RWPE2 (cell line): ENCODE results near the gene PLXND1.

Experiments used
- ATAC-seq: fragments of 200-7000 bp; cut with Tn5 transposase; 3 replicates; pipeline ENCODE4 v1.9.1; 2021; ENCODE audit warnings: low read depth
- DNase-seq: peaks from one replicate; pipeline ENCODE4 v3.0.0-alpha.2; 2020; ENCODE audit warnings: low spot score
- H3K27ac ChIP-seq: fragments of 450-650 bp; 2 replicates; pipeline ENCODE4 v1.5.1; 2017; ENCODE audit warnings: mild to moderate bottlenecking; ENCODE audit not compliant: poor library complexity, severe bottlenecking
- H3K27me3 ChIP-seq: fragments of 250-450 bp; sonication (Bioruptor Pico); 2 replicates; pipeline ENCODE4 v1.5.1; 2021; ENCODE audit warnings: mild to moderate bottlenecking, moderate library complexity; ENCODE audit not compliant: insufficient read depth, poor library complexity, severe bottlenecking
- H3K36me3 ChIP-seq: fragments of 250-450 bp; sonication (Bioruptor Pico); 2 replicates; pipeline ENCODE4 v1.5.1; 2020; ENCODE audit warnings: low read depth, mild to moderate bottlenecking, moderate library complexity
- H3K4me1 ChIP-seq: fragments of 250-450 bp; sonication (Bioruptor Pico); 2 replicates; pipeline ENCODE4 v1.5.1; 2021; ENCODE audit warnings: mild to moderate bottlenecking, moderate library complexity; ENCODE audit not compliant: insufficient read depth, poor library complexity, severe bottlenecking
- H3K4me3 ChIP-seq: fragments of 250-450 bp; sonication (Bioruptor Pico); 2 replicates; pipeline ENCODE4 v1.5.1; 2021; ENCODE audit warnings: mild to moderate bottlenecking, moderate library complexity; ENCODE audit not compliant: severe bottlenecking
- H3K9me3 ChIP-seq: fragments of 250-450 bp; sonication (Bioruptor Pico); 2 replicates; pipeline ENCODE4 v1.5.1; 2021; ENCODE audit warnings: mild to moderate bottlenecking, moderate library complexity; ENCODE audit not compliant: severe bottlenecking
- TF ChIP-seq, protein P1 (sequence below): fragments of 450-650 bp; IDR thresholded peaks from one replicate; pipeline ENCODE4 v1.5.1; 2017; ENCODE audit warnings: mild to moderate bottlenecking, moderate library complexity; ENCODE audit not compliant: poor library complexity, severe bottlenecking

PLXND1 gene

GRCh38 chr3:129617381-129618185 lies 11.1 kb upstream of the PLXND1 start:
- no peak for DNase-seq
- Histone ChIP-seq H3K36me3 (no peaks in the 10 kb centered on the region), H3K9me3 (no peaks in the 10 kb centered on the region), H3K27ac (no peak overlapping the region), H3K27me3 (no peaks in the 10 kb centered on the region), H3K4me1 (no peaks in the 10 kb centered on the region), H3K4me3 (no peak overlapping the region)
- no peak for ATAC-seq
- TF ChIP-seq, protein P1, sequence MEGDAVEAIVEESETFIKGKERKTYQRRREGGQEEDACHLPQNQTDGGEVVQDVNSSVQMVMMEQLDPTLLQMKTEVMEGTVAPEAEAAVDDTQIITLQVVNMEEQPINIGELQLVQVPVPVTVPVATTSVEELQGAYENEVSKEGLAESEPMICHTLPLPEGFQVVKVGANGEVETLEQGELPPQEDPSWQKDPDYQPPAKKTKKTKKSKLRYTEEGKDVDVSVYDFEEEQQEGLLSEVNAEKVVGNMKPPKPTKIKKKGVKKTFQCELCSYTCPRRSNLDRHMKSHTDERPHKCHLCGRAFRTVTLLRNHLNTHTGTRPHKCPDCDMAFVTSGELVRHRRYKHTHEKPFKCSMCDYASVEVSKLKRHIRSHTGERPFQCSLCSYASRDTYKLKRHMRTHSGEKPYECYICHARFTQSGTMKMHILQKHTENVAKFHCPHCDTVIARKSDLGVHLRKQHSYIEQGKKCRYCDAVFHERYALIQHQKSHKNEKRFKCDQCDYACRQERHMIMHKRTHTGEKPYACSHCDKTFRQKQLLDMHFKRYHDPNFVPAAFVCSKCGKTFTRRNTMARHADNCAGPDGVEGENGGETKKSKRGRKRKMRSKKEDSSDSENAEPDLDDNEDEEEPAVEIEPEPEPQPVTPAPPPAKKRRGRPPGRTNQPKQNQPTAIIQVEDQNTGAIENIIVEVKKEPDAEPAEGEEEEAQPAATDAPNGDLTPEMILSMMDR = no peak

DNA sequence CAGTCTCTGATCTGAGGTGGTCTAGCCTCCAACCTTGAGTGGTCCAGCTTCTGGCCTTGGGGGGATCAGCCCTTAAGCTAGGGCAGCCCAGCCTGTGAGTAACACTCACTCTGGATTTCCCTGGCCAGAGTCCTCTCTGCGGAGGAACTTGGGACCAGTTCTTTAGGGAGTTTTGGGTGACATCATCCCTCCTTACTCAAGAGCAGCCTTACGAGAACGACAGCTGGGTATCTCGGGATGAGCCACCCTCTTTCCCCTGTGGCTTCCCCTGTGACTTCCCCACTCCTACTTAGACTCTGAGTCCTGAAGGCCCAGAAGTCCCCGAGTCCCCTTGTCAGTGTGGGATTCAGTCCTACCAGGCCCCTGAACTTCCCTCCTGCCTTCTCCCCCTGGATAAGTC lies 10.2 kb upstream of the PLXND1 start:
- TF ChIP-seq, protein P1 = no peak
- H3K27ac ChIP-seq = no peak overlapping the region

GRCh38 chr3:129616291-129616690 lies 9.8 kb upstream of the PLXND1 start:
- DNase-seq (no peak), ATAC-seq (no peak)
- TF ChIP-seq, protein P1 = no peak
- no peak overlapping the region for H3K4me3 ChIP-seq
- no peaks in the 10 kb centered on the region for H3K36me3 ChIP-seq
- H3K27me3 ChIP-seq = no peaks in the 10 kb centered on the region
- no peaks in the 10 kb centered on the region for H3K9me3 ChIP-seq
- no peaks in the 10 kb centered on the region for H3K4me1 ChIP-seq
- no peak overlapping the region for H3K27ac ChIP-seq

More for the DNA sequence above, 10.2 kb upstream of the PLXND1 start:
- Histone ChIP-seq H3K4me3 (no peak overlapping the region), H3K27me3 (no peaks in the 10 kb centered on the region), H3K9me3 (no peaks in the 10 kb centered on the region), H3K4me1 (no peaks in the 10 kb centered on the region), H3K36me3 (no peaks in the 10 kb centered on the region)
- ATAC-seq (no peak), DNase-seq (no peak)

DNA sequence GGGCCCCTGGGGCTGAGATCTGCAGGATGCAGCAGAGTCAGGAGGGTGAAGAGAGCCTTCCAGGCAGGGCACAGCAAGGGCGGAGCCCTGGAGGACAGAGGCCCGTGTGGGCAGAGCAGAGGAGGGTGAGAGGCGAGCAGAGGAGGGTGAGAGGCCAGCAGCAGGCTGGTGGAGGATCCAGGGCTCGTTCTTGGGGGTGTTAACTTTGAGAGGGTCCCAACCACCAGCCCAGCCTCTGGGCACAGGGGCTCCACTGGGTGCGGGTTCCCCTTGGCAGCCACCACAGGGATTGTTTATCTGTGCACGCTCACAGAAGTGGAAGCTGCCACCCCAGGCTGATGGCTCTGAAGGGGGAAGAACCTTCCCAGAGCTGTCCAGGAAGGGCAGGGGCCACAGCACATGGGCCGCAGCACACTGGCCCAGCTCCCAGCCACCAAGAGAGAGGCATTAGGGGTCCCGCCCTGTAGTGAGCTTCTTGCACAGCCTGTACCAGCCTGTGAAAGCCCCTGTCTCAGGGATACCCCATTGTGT lies 9.3 kb upstream of the PLXND1 start:
- Histone ChIP-seq H3K27me3 (no peaks in the 10 kb centered on the region), H3K9me3 (no peaks in the 10 kb centered on the region), H3K27ac (no peak overlapping the region), H3K4me3 (no peak overlapping the region), H3K4me1 (no peaks in the 10 kb centered on the region), H3K36me3 (no peaks in the 10 kb centered on the region)
- ATAC-seq = no peak
- DNase-seq = no peak
- TF ChIP-seq, protein P1 = no peak

- TF ChIP-seq, protein P1 = no peak
- H3K27me3 ChIP-seq = no peaks in the 10 kb centered on the region
- no peak for DNase-seq
- H3K9me3 ChIP-seq = no peaks in the 10 kb centered on the region
- H3K4me1 ChIP-seq = no peaks in the 10 kb centered on the region
- no peak overlapping the region for H3K4me3 ChIP-seq
- no peak for ATAC-seq
- no peaks in the 10 kb centered on the region for H3K36me3 ChIP-seq
- H3K27ac ChIP-seq = no peak overlapping the region
Observed at GRCh38 chr3:129614927-129615363, 8.5 kb upstream of the PLXND1 start.
